Mesothelial cell of epicardium (in vitro differentiated cells): ENCODE measurements around the gene FTO. TPM values are rescaled to one million over a fixed set of nuclear protein-coding genes. Genes with fewer than 3 reads are reported as not detected.

ENCODE experiments used
- DNase-seq, 2 experiments: peaks; one replicate each; pipeline ENCODE4 v3.0.0; 2021; ENCODE audit warnings: low spot score in 2 of 2; ENCODE audit not compliant: unreplicated experiment in 2 of 2
- H3K27ac Mint-ChIP-seq: 2 replicates; pipeline ENCODE4 v1.8.0; 2021; ENCODE audit warnings: mixed read lengths
- H3K27me3 Mint-ChIP-seq: 2 replicates; pipeline ENCODE4 v1.8.0; 2021; ENCODE audit warnings: low read depth, mixed read lengths
- H3K36me3 Mint-ChIP-seq: 2 replicates; pipeline ENCODE4 v1.8.0; 2021; ENCODE audit warnings: mixed read lengths
- H3K4me1 Mint-ChIP-seq: 2 replicates; pipeline ENCODE4 v1.8.0; 2021; ENCODE audit warnings: mixed read lengths
- H3K4me3 Mint-ChIP-seq: 2 replicates; pipeline ENCODE4 v1.8.0; 2021; ENCODE audit warnings: mild to moderate bottlenecking, moderate library complexity, mixed read lengths
- H3K9me3 Mint-ChIP-seq: 2 replicates; pipeline ENCODE4 v1.8.0; 2021; ENCODE audit warnings: mixed read lengths
- total RNA-seq: library from RNA; stranded (reverse); gene quantifications from 3 replicates; pipeline ENCODE4 v1.2.1, GENCODE V29; 2021
- TF ChIP-seq, protein P1 (sequence below): fragments of 200-600 bp; sonication (generic); IDR thresholded peaks from one replicate; pipeline ENCODE4 v1.5.0; 2021; ENCODE audit warnings: antibody characterized with exemption; ENCODE audit not compliant: unreplicated experiment

FTO gene
- total RNA-seq, 1 donor from 2014 or later, result 103 TPM

DNA sequence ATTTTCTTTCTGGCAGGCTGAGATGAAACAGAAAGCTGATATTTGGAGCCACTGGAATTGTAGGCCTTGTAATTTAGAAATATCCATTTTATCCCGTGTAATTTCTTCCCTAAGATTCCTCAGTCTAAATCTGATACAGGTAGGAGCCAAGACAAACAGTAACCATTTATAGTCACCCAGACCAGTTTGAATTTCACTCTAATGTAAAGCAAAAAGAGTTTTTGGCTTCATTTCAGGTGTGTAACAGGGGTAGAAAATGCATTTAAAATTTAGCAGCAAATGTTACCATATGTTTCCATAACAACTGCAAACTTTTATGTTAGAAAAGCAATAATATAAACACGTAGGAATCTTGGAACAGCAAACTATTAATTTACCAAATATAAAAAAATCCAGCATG lies 249.4 kb downstream of the FTO start:
- Mint-ChIP-seq H3K27ac (peak overlapping the region; percentile 79), H3K4me1 (peaks cover 44% of the 10 kb centered on the region), H3K4me3 (no peak overlapping the region), H3K9me3 (no peaks in the 10 kb centered on the region), H3K36me3 (peaks cover 10% of the 10 kb centered on the region), H3K27me3 (no peaks in the 10 kb centered on the region)
- TF ChIP-seq, protein P1, sequence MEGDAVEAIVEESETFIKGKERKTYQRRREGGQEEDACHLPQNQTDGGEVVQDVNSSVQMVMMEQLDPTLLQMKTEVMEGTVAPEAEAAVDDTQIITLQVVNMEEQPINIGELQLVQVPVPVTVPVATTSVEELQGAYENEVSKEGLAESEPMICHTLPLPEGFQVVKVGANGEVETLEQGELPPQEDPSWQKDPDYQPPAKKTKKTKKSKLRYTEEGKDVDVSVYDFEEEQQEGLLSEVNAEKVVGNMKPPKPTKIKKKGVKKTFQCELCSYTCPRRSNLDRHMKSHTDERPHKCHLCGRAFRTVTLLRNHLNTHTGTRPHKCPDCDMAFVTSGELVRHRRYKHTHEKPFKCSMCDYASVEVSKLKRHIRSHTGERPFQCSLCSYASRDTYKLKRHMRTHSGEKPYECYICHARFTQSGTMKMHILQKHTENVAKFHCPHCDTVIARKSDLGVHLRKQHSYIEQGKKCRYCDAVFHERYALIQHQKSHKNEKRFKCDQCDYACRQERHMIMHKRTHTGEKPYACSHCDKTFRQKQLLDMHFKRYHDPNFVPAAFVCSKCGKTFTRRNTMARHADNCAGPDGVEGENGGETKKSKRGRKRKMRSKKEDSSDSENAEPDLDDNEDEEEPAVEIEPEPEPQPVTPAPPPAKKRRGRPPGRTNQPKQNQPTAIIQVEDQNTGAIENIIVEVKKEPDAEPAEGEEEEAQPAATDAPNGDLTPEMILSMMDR, result no peak
- DNase-seq, result no peak

DNA sequence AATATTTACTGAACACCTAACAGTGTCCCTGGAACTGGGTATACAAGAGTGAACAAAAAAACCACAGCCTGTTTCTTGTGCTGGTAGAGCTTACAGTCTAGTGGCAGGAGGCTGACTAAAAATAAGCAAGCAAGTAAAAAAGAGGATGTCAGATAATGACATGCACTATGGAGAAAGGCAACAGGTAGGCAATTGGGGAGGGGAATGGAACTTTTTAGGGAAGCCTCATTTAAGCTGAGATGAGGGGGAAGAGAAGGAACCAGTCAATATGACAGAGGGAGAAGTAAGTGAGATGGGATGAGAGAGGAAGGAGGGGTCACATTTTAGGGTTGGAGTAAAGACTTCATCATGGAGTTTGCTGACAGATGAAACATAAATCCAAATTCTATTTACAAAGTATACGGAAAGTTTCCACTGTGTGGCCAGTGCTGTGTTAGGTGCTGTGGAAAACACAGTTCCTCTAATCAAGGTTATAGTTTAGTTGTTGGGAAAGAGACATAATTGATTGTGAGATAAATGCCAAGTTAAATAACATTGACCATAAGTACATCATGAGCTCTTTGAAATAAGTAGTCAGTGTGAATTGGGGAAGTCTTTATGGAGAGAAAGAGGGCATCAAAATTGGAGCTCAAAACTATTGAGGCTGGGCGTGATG lies 251.4 kb downstream of the FTO start:
- Mint-ChIP-seq H3K27me3 (no peaks in the 10 kb centered on the region), H3K27ac (no peak overlapping the region), H3K36me3 (peaks cover 10% of the 10 kb centered on the region), H3K4me3 (no peak overlapping the region), H3K4me1 (peaks cover 38% of the 10 kb centered on the region), H3K9me3 (no peaks in the 10 kb centered on the region)
- DNase-seq, result no peak
- TF ChIP-seq, protein P1, result no peak

DNA sequence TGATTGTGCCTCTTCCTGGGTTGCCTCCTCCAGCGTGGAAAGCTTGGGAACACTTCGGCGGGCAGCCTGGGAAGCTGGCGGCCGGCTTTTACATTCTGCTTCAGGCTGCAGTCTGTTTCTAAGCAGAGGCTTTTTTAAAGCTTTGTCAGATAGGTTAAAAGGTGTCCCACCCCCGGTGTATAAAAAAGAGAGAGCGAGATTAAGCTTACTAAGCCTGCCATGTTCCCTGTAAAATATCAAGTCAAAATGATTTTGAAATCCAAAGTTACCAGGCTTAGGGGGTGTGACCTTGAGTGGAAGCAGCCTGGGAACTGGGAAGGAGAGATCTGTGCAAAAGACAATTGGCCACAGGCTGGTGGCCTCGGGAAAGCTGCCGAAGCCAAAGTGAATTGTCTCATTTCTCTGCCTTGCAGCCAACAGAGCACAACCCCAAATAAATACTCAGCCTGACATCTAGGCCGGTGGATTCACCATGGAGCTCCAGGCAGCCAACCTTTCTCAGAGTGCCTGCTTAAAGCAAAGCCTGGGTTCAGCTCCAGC lies 254.5 kb downstream of the FTO start:
- Mint-ChIP-seq H3K4me1 (peaks cover 42% of the 10 kb centered on the region), H3K36me3 (peaks cover 10% of the 10 kb centered on the region), H3K4me3 (no peak overlapping the region), H3K27me3 (no peaks in the 10 kb centered on the region), H3K9me3 (no peaks in the 10 kb centered on the region), H3K27ac (no peak overlapping the region)
- TF ChIP-seq, protein P1, result no peak
- DNase-seq, result no peak

DNA sequence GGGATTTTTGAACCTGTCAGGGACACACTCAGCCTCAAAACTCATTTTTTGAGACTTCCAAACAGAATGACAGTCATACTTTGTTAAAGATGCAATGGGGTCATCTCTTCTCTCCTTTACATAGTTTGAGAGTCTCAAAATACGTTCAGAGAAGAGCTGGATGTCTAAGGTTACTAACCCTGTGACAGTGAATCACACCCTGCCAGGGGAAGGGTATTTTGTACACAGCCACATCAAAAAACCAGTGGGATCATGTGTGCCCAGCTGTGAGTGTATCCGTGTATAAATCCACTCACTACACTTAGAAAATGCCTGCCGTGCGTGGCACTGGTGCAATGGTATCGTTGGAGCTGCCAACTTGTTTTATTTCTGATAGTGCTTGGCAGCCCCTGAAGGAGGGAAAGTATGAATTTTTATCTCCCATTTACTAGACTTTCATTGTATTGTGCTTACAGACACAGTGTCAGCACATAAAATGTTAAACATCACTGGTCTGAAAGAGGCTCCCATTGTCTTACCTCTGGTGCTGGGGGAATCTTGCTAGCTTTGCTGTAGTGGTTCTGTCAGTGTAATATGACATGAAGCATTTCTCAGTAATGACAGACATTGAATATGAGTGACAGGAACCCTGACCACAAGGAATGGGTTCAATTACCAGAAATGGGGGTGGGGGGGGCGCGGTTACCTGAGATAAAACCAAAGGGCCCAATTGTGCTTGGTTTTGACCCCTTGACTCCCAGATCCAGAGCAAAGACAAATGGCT lies 256.3 kb downstream of the FTO start:
- no peaks in the 10 kb centered on the region for H3K27me3 Mint-ChIP-seq
- H3K36me3 Mint-ChIP-seq, result peaks cover 8% of the 10 kb centered on the region
- H3K27ac Mint-ChIP-seq, result peak overlapping the region; percentile 92
- H3K4me1 Mint-ChIP-seq, result peaks cover 41% of the 10 kb centered on the region
- no peaks in the 10 kb centered on the region for H3K9me3 Mint-ChIP-seq
- TF ChIP-seq, protein P1, result no peak
- no peak overlapping the region for H3K4me3 Mint-ChIP-seq
- no peak for DNase-seq

DNA sequence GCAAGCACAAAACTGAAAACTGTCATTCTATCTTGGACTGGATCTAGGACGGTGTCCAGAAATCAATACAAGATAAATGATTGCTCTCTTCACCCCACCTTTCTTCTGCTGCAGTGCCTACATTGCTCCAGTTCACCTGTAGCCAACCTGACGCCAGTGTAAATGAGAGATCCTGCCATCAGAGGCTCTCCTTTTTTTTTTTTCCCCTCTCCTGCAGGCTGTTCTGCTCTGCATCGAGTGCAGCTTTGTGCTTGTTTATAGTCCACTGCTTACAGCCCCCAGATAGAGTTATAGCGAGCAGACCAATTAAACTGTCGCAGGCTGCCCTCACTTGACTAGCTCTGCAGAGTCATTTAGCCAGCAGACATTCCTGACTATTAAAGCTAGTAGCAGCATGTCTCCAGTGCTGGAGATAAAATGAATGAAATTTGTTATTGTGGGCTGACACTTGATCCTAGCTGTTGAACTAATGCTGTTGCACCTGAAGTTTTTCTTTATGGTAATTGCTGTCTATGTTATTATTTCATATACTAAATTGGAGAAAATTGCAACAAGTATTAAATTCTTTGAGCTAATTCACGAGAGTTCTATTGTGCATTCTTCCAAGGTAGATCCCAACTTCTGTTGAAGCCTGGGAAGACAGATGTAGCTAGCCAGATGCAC lies 257.1 kb downstream of the FTO start:
- Mint-ChIP-seq H3K4me1 (peaks cover 41% of the 10 kb centered on the region), H3K27ac (peak overlapping the region; percentile 92), H3K4me3 (peak overlapping the region; percentile 36), H3K27me3 (no peaks in the 10 kb centered on the region), H3K36me3 (peaks cover 5% of the 10 kb centered on the region), H3K9me3 (no peaks in the 10 kb centered on the region)
- TF ChIP-seq, protein P1, result no peak
- no peak for DNase-seq
